IPS-18a (cell line): ENCODE results near the gene ADARB2.

ENCODE experiments used
- H3K27ac ChIP-seq: one replicate; pipeline ENCODE4 v1.5.1; 2013; ENCODE audit warnings: low read length
- H3K27me3 ChIP-seq: one replicate; pipeline ENCODE4 v1.6.1; 2013; ENCODE audit warnings: mild to moderate bottlenecking, low read length; ENCODE audit not compliant: control insufficient read depth, insufficient read depth
- H3K36me3 ChIP-seq: one replicate; pipeline ENCODE4 v1.6.1; 2013; ENCODE audit warnings: low read depth, low read length; ENCODE audit not compliant: control insufficient read depth
- H3K4me1 ChIP-seq: one replicate; pipeline ENCODE4 v1.6.1; 2013; ENCODE audit warnings: low read depth, low read length; ENCODE audit not compliant: control insufficient read depth
- H3K4me3 ChIP-seq: one replicate; pipeline ENCODE4 v1.5.1; 2013; ENCODE audit warnings: low read length
- H3K9ac ChIP-seq: one replicate; pipeline ENCODE4 v1.6.1; 2013; ENCODE audit warnings: mild to moderate bottlenecking, low read length, moderate library complexity
- H3K9me3 ChIP-seq: one replicate; pipeline ENCODE4 v1.6.1; 2013; ENCODE audit warnings: low read depth, low read length; ENCODE audit not compliant: control insufficient read depth

Gene ADARB2

GRCh38 chr10:1567742-1568495, 169.4 kb downstream of the ADARB2 start:
- Histone ChIP-seq H3K9me3 (no peaks in the 10 kb centered on the region), H3K36me3 (no peaks in the 10 kb centered on the region), H3K27ac (no peak overlapping the region), H3K9ac (no peak overlapping the region), H3K4me1 (no peaks in the 10 kb centered on the region), H3K27me3 (no peaks in the 10 kb centered on the region), H3K4me3 (no peak overlapping the region)

GRCh38 chr10:1567152-1567551, 170.2 kb downstream of the ADARB2 start:
- H3K9ac ChIP-seq: no peak overlapping the region
- no peaks in the 10 kb centered on the region for H3K9me3 ChIP-seq
- H3K4me3 ChIP-seq: no peak overlapping the region
- no peaks in the 10 kb centered on the region for H3K27me3 ChIP-seq
- H3K36me3 ChIP-seq: no peaks in the 10 kb centered on the region
- no peaks in the 10 kb centered on the region for H3K4me1 ChIP-seq
- no peak overlapping the region for H3K27ac ChIP-seq

DNA sequence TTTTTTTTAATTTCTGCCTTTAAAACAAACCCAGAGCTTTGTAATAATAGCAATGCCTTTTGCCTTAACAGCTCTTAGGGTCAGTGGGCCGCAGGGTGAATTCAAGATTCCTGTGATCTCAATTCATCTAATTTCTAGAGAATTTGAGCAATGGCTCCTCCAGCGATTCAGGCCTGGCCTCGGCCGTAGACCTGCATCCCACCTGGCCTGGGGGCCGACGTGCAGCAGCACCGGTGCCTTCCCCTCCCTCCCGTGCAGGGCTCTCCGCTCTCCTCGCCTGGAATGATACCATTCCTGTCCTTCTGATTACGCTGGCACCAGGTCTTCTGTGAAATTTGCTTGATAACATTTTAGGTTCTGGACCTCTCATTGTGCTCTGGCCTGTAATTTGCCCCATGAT, 172.5 kb downstream of the ADARB2 start:
- H3K36me3 ChIP-seq: no peaks in the 10 kb centered on the region
- H3K4me3 ChIP-seq: no peak overlapping the region
- H3K27me3 ChIP-seq: no peaks in the 10 kb centered on the region
- no peaks in the 10 kb centered on the region for H3K4me1 ChIP-seq
- H3K9ac ChIP-seq: no peak overlapping the region
- H3K9me3 ChIP-seq: no peaks in the 10 kb centered on the region
- no peak overlapping the region for H3K27ac ChIP-seq

DNA sequence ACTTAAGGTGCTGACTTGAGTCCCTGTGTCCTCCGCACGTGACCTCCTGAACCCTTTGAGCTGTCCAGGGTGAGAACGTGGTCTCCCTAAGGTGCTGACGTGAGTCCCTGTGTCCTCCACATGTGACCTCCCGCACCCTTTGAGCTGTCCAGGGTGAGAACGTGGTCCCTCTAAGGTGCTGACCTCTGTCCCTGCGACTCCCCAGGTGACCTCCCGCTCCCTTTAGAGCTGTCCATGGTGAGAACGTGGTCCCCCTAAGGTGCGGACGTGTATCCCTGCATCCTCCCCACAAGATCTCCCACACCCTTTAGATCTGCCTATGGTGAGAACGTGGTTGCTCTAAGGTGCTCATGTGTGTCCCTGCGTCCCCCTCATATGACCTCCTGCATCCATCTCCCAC, 174.3 kb downstream of the ADARB2 start:
- H3K4me3 ChIP-seq: no peak overlapping the region
- H3K27me3 ChIP-seq: no peaks in the 10 kb centered on the region
- no peaks in the 10 kb centered on the region for H3K9me3 ChIP-seq
- no peaks in the 10 kb centered on the region for H3K4me1 ChIP-seq
- no peak overlapping the region for H3K9ac ChIP-seq
- H3K27ac ChIP-seq: no peak overlapping the region
- H3K36me3 ChIP-seq: no peaks in the 10 kb centered on the region

DNA sequence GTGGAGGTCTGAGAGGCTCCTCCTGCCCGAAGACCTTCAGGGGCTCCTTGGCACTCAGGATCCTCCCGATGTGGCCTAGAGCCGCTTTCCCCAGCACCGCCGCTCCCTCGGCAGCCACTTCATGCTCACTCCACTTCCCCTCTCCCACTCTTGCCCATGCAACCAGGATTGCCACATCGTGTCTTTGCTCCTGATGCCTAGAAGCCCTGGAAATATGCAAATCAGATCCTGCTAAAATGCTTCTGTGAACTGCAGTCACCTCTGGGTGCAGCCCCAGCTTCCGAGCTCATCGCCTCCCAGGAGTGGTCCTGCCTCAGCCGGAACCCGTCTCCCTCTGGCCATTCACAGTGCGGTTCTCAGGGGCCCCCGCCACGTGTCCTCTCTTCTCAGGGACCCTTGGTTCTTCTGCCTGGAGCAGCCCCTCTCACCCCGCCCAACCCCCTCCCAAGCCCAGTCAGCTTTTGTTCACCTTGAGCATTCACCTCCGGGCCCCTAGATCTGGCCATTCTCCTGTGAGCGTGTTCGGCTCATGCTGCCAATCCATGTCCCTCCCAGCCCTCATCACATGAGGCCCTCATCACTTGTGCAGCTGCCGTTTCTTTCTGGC, 175.5 kb downstream of the ADARB2 start:
- no peaks in the 10 kb centered on the region for H3K27me3 ChIP-seq
- H3K4me3 ChIP-seq: no peak overlapping the region
- H3K36me3 ChIP-seq: no peaks in the 10 kb centered on the region
- H3K27ac ChIP-seq: no peak overlapping the region
- H3K4me1 ChIP-seq: no peaks in the 10 kb centered on the region
- H3K9me3 ChIP-seq: no peaks in the 10 kb centered on the region
- H3K9ac ChIP-seq: no peak overlapping the region

- H3K4me3 ChIP-seq: no peak overlapping the region
- no peaks in the 10 kb centered on the region for H3K9me3 ChIP-seq
- no peak overlapping the region for H3K27ac ChIP-seq
- no peaks in the 10 kb centered on the region for H3K36me3 ChIP-seq
- no peak overlapping the region for H3K9ac ChIP-seq
- H3K27me3 ChIP-seq: no peaks in the 10 kb centered on the region
- no peaks in the 10 kb centered on the region for H3K4me1 ChIP-seq
Observed at GRCh38 chr10:1560535-1561192, 176.7 kb downstream of the ADARB2 start.

DNA sequence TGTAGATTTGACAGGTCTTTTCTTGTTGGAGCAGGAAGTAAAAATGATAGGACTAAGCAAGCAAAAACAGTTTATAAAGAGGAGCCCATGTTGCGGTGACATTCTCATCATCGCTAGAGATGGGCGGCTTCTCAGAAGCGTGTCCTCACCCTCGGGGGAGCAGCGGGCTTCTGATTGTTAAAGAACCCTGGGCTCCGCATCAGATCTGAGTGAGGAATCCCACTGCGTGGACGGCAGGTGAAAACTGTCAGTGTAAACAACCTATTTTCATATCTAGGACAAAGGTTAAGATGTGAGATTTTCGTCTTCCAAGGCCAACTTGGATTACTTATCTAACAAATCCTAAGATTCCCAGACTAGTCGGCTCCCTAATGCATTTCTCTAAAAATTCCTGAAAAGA, 177.6 kb downstream of the ADARB2 start:
- H3K9me3 ChIP-seq: no peaks in the 10 kb centered on the region
- no peak overlapping the region for H3K9ac ChIP-seq
- no peak overlapping the region for H3K27ac ChIP-seq
- H3K27me3 ChIP-seq: no peaks in the 10 kb centered on the region
- no peak overlapping the region for H3K4me3 ChIP-seq
- H3K4me1 ChIP-seq: no peaks in the 10 kb centered on the region
- H3K36me3 ChIP-seq: no peaks in the 10 kb centered on the region

GRCh38 chr10:1559311-1559710, 178.0 kb downstream of the ADARB2 start:
- Histone ChIP-seq H3K4me3 (no peak overlapping the region), H3K27ac (no peak overlapping the region), H3K4me1 (no peaks in the 10 kb centered on the region), H3K27me3 (no peaks in the 10 kb centered on the region), H3K9ac (no peak overlapping the region), H3K36me3 (no peaks in the 10 kb centered on the region), H3K9me3 (no peaks in the 10 kb centered on the region)

- Histone ChIP-seq H3K9ac (no peak overlapping the region), H3K4me3 (no peak overlapping the region), H3K4me1 (no peaks in the 10 kb centered on the region), H3K27me3 (no peaks in the 10 kb centered on the region), H3K36me3 (no peaks in the 10 kb centered on the region), H3K27ac (no peak overlapping the region), H3K9me3 (no peaks in the 10 kb centered on the region)
Observed at GRCh38 chr10:1558906-1559305, 178.4 kb downstream of the ADARB2 start.

DNA sequence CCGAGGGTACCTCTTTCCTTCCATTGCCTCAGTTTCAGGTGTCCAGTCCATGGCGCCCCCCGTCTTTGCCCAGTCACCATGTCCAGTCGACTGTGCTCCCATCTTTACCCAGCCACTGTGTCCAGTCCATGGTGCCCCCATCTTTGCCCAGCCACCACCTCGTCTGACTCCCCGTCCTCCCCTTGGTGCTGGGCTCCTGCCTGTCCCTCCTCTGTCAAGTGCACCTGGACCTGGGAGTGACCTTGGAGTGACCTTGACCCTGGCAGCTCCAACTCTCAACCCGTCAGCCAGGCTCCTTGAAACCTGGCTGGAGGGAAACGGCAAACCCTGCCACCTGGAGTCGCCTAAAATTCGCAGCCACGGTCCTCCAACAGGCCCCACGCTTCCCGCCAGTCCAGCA, 180.2 kb downstream of the ADARB2 start:
- no peak overlapping the region for H3K4me3 ChIP-seq
- H3K36me3 ChIP-seq: no peaks in the 10 kb centered on the region
- no peaks in the 10 kb centered on the region for H3K4me1 ChIP-seq
- no peak overlapping the region for H3K27ac ChIP-seq
- no peaks in the 10 kb centered on the region for H3K9me3 ChIP-seq
- H3K9ac ChIP-seq: no peak overlapping the region
- H3K27me3 ChIP-seq: no peaks in the 10 kb centered on the region

GRCh38 chr10:1556496-1556895, 180.8 kb downstream of the ADARB2 start:
- no peaks in the 10 kb centered on the region for H3K9me3 ChIP-seq
- no peak overlapping the region for H3K9ac ChIP-seq
- no peak overlapping the region for H3K4me3 ChIP-seq
- no peak overlapping the region for H3K27ac ChIP-seq
- no peaks in the 10 kb centered on the region for H3K27me3 ChIP-seq
- no peaks in the 10 kb centered on the region for H3K36me3 ChIP-seq
- no peaks in the 10 kb centered on the region for H3K4me1 ChIP-seq

DNA sequence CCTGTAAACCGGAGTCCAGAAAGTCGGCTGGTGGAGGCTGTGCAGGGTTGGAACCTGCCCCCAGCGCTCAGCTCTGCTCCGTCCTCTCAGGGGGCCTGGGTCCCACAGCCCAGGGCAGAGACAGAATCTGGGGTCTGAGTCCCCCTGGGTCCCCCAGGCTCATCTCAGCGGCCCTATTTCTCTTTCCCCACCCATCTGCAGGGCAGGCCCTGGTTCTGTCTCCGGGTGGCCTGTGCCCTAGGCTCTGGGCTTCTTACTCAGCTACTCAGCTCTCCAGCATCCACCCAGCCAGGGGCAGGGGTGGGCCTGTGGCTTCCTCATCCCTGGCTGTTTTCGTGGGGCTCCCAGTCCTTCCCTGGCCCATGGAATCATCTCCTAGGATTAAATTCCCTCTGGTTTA, 183.4 kb downstream of the ADARB2 start:
- no peak overlapping the region for H3K9ac ChIP-seq
- H3K4me1 ChIP-seq: no peaks in the 10 kb centered on the region
- H3K36me3 ChIP-seq: no peaks in the 10 kb centered on the region
- no peaks in the 10 kb centered on the region for H3K9me3 ChIP-seq
- H3K27me3 ChIP-seq: no peaks in the 10 kb centered on the region
- no peak overlapping the region for H3K27ac ChIP-seq
- no peak overlapping the region for H3K4me3 ChIP-seq
